Mesendoderm (in vitro differentiated cells): Measurements from ENCODE around the gene CAST.
"Not testable (repeated sequence)": the region's sequence is repeated elsewhere in the genome, so short reads cannot be mapped to it uniquely, and the experiment has no call there.

ENCODE experiments used
- DNase-seq: peaks from one replicate; pipeline ENCODE4 v3.0.0; 2013
- H2AK5ac ChIP-seq: 2 replicates; pipeline ENCODE4 v1.6.1; 2013; ENCODE audit warnings: low read length, inconsistent platforms
- H2BK120ac ChIP-seq: 2 replicates; pipeline ENCODE4 v1.6.1; 2013; ENCODE audit warnings: low read depth, mild to moderate bottlenecking, low read length, moderate library complexity, mixed read lengths
- H2BK15ac ChIP-seq: replicated peaks from 2 replicates; pipeline ENCODE4 v1.6.1; 2013; ENCODE audit warnings: low read depth, mild to moderate bottlenecking, moderate library complexity
- H2BK5ac ChIP-seq: 2 replicates; pipeline ENCODE4 v1.6.1; 2013; ENCODE audit warnings: low read length, inconsistent platforms
- H3K18ac ChIP-seq: 2 replicates; pipeline ENCODE4 v1.6.1; 2013; ENCODE audit warnings: mild to moderate bottlenecking, low read length, mixed read lengths
- H3K23ac ChIP-seq: one replicate; pipeline ENCODE4 v1.6.1; 2013; ENCODE audit warnings: low read length
- H3K27ac ChIP-seq: 2 replicates; pipeline ENCODE4 v1.5.1; 2013; ENCODE audit warnings: low read depth, mild to moderate bottlenecking, inconsistent platforms, low read length, moderate library complexity
- H3K27me3 ChIP-seq: 2 replicates; pipeline ENCODE4 v1.6.1; 2013; ENCODE audit warnings: low read length, control low read depth, mild to moderate bottlenecking, inconsistent platforms; ENCODE audit not compliant: insufficient read depth, poor library complexity
- H3K36me3 ChIP-seq: 2 replicates; pipeline ENCODE4 v1.6.1; 2013; ENCODE audit warnings: low read length, inconsistent platforms; ENCODE audit not compliant: control insufficient read depth, insufficient read depth
- H3K4ac ChIP-seq: one replicate; pipeline ENCODE4 v1.6.1; 2013; ENCODE audit warnings: low read depth, mild to moderate bottlenecking, low read length, moderate library complexity
- H3K4me1 ChIP-seq: 2 replicates; pipeline ENCODE4 v1.6.1; 2013; ENCODE audit warnings: low read depth, low read length, inconsistent platforms; ENCODE audit not compliant: control insufficient read depth
- H3K4me2 ChIP-seq: 2 replicates; pipeline ENCODE4 v1.6.1; 2013; ENCODE audit warnings: low read length
- H3K4me3 ChIP-seq: 2 replicates; pipeline ENCODE4 v1.5.1; 2013; ENCODE audit warnings: mild to moderate bottlenecking, low read length
- H3K56ac ChIP-seq: one replicate; pipeline ENCODE4 v1.6.1; 2013; ENCODE audit warnings: low read length
- H3K79me1 ChIP-seq: 2 replicates; pipeline ENCODE4 v1.6.1; 2013; ENCODE audit warnings: low read length, inconsistent platforms
- H3K79me2 ChIP-seq: 2 replicates; pipeline ENCODE4 v1.6.1; 2013; ENCODE audit warnings: mild to moderate bottlenecking, low read length; ENCODE audit not compliant: control insufficient read depth, insufficient read depth
- H3K9ac ChIP-seq: 2 replicates; pipeline ENCODE4 v1.6.1; 2013; ENCODE audit warnings: low read length, inconsistent platforms
- H4K5ac ChIP-seq: one replicate; pipeline ENCODE4 v1.6.1; 2013; ENCODE audit warnings: low read length
- H4K8ac ChIP-seq: one replicate; pipeline ENCODE4 v1.6.1; 2013; ENCODE audit warnings: low read depth, mild to moderate bottlenecking, control low read depth, low read length, moderate library complexity
- WGBS: extraction: QIAGEN DNeasy Blood & Tissue Kit; methylation state at CpG from one replicate; pipeline ENCODE4 v1.1.7; 2013; ENCODE audit warnings: low lambda C conversion rate, missing lambda C conversion rate; ENCODE audit not compliant: insufficient coverage; ENCODE audit errors: extremely low coverage; 5-methylcytosine and 5-hydroxymethylcytosine counted together

Gene CAST

DNA sequence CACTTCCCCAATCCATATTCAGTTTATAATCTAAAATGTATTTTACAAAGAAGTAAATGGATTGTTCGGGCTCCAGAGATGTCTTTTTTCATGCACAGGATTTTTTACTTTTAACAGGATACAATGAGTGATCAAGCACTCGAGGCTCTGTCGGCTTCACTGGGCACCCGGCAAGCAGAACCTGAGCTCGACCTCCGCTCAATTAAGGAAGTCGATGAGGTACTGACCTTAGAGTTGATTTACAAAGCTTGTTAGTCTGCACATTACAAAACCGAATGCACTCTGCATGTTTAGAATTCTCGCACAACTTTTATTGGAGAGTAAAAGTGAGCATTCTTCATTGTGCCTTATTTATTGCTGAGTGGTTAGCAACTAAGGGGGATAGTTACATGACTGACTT is 80.4 kb downstream of the CAST start:
- Histone ChIP-seq H3K9ac (no peak overlapping the region), H2BK5ac (no peak overlapping the region), H3K36me3 (no peaks in the 10 kb centered on the region), H3K79me1 (no peaks in the 10 kb centered on the region), H3K79me2 (no peaks in the 10 kb centered on the region), H3K4me3 (no peak overlapping the region), H3K23ac (no peak overlapping the region), H2BK120ac (no peak overlapping the region), H4K5ac (no peak overlapping the region), H3K4me2 (no peak overlapping the region), H2BK15ac (no peak overlapping the region), H2AK5ac (no peak overlapping the region), H4K8ac (no peak overlapping the region), H3K4me1 (no peaks in the 10 kb centered on the region), H3K18ac (no peak overlapping the region), H3K56ac (no peak overlapping the region), H3K27me3 (no peaks in the 10 kb centered on the region), H3K4ac (no peak overlapping the region), H3K27ac (no peak overlapping the region)
- DNase-seq = no peak
- WGBS = no CpG with 5 or more reads among the region's 9 CpGs

DNA sequence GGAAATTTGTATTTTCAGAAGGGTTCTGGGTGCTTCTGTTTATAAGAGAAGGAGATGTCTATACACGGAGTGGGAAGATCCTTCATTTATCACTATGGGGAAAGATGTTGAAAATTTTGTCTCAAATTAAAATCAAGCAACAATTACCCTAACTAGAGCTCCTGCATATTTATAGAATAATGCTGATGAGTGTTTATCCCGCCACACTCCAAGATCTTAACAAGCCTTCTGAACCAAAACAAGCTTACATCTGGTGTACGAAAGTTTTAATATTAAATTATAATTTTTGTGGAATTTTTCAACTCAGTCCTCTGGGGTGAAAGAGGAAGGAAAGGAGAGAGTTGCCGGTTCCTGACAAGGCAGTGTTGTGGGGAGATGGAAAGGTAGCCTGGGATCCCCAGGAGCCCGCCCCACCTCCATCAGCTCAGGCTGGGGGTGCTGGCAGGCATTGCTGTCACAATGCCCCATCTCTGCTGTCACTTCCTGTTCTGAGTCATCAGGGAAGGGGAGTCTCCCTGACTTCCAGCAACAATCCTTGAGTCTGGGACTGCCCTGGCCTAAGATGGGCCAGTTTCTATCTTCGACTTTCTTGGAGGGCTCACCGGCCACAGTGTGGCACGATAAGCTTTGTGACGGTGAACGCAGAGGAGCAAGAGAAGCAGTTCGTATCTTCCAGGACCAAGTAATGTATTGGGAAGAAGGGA is 81.0 kb downstream of the CAST start:
- H3K56ac ChIP-seq = no peak overlapping the region
- no peak overlapping the region for H2BK5ac ChIP-seq
- no peak overlapping the region for H3K4me3 ChIP-seq
- H4K8ac ChIP-seq = no peak overlapping the region
- H3K18ac ChIP-seq = no peak overlapping the region
- H3K27ac ChIP-seq = no peak overlapping the region
- H3K4me2 ChIP-seq = no peak overlapping the region
- no peaks in the 10 kb centered on the region for H3K4me1 ChIP-seq
- no peaks in the 10 kb centered on the region for H3K79me1 ChIP-seq
- H3K27me3 ChIP-seq = no peaks in the 10 kb centered on the region
- H3K9ac ChIP-seq = no peak overlapping the region
- H2AK5ac ChIP-seq = no peak overlapping the region
- H3K36me3 ChIP-seq = no peaks in the 10 kb centered on the region
- no peaks in the 10 kb centered on the region for H3K79me2 ChIP-seq
- WGBS = no CpG with 5 or more reads among the region's 11 CpGs
- no peak overlapping the region for H2BK120ac ChIP-seq
- H3K4ac ChIP-seq = no peak overlapping the region
- DNase-seq = peak; percentile 59
- peak overlapping the region; percentile 69 for H3K23ac ChIP-seq
- no peak overlapping the region for H2BK15ac ChIP-seq
- no peak overlapping the region for H4K5ac ChIP-seq

- H3K36me3 ChIP-seq = no peaks in the 10 kb centered on the region
- DNase-seq = no peak
- H3K4me2 ChIP-seq = no peak overlapping the region
These were observed 81.6 kb downstream of the CAST start for GRCh38 chr5:96743805-96744204.

DNA sequence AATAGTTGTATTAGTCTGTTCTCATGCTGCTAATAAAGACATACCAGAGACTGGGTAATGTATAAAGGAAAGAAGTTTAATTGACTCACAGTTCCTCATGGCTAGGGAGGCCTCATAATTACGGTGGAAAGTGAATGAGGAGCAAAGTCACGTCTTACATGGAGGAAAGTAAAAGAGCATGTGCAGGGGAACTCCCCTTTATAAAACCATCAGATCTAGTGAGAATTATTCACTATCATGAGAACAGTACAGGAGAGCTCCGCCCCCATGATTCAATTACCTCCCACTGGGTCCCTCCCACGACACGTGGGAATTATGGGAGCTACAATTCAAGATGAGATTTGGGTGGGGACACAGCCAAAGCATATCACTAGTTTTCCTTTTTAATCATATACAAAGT is 82.0 kb downstream of the CAST start:
- H3K18ac ChIP-seq, H3K9ac ChIP-seq, H2AK5ac ChIP-seq, DNase-seq, H3K79me2 ChIP-seq, H3K56ac ChIP-seq, H3K79me1 ChIP-seq, H2BK5ac ChIP-seq, H3K4me3 ChIP-seq, H2BK15ac ChIP-seq, H3K4me2 ChIP-seq, H3K23ac ChIP-seq, H3K36me3 ChIP-seq, H3K27me3 ChIP-seq, H3K27ac ChIP-seq, H3K4ac ChIP-seq, H3K4me1 ChIP-seq, H4K8ac ChIP-seq, H2BK120ac ChIP-seq, H4K5ac ChIP-seq: not testable (repeated sequence)
- WGBS = no CpG with 5 or more reads among the region's 5 CpGs

More at GRCh38 chr5:96743805-96744204, 81.6 kb downstream of the CAST start:
- Histone ChIP-seq H3K4me1 (no peaks in the 10 kb centered on the region), H3K9ac (no peak overlapping the region), H3K27me3 (no peaks in the 10 kb centered on the region), H2AK5ac (no peak overlapping the region), H3K56ac (no peak overlapping the region), H3K23ac (no peak overlapping the region), H4K8ac (no peak overlapping the region), H4K5ac (no peak overlapping the region), H3K27ac (no peak overlapping the region), H3K4ac (no peak overlapping the region), H2BK120ac (no peak overlapping the region), H3K79me1 (no peaks in the 10 kb centered on the region), H2BK15ac (no peak overlapping the region), H3K4me3 (no peak overlapping the region), H3K79me2 (no peaks in the 10 kb centered on the region), H2BK5ac (no peak overlapping the region), H3K18ac (no peak overlapping the region)
- WGBS = no CpG with 5 or more reads among the region's 4 CpGs

GRCh38 chr5:96745025-96745424 is 82.8 kb downstream of the CAST start:
- Histone ChIP-seq H3K4ac (no peak overlapping the region), H3K4me3 (no peak overlapping the region), H4K8ac (no peak overlapping the region), H2AK5ac (no peak overlapping the region), H4K5ac (no peak overlapping the region), H3K23ac (no peak overlapping the region), H3K27ac (no peak overlapping the region), H2BK5ac (no peak overlapping the region), H2BK120ac (no peak overlapping the region), H3K18ac (no peak overlapping the region), H3K79me2 (no peaks in the 10 kb centered on the region), H2BK15ac (no peak overlapping the region), H3K56ac (no peak overlapping the region), H3K79me1 (no peaks in the 10 kb centered on the region), H3K9ac (no peak overlapping the region), H3K4me2 (no peak overlapping the region), H3K27me3 (no peaks in the 10 kb centered on the region), H3K4me1 (no peaks in the 10 kb centered on the region), H3K36me3 (no peaks in the 10 kb centered on the region)
- no peak for DNase-seq
- WGBS = no CpG with 5 or more reads among the region's 5 CpGs
